ENCODE results near the gene MYRFL. TPM values are rescaled to one million over a fixed set of nuclear protein-coding genes. Genes with fewer than 3 reads are reported as not detected.

MYRFL gene
- total RNA-seq, 4 donors from 2014 or later = 1.5 TPM; not detected in 3

- intact Hi-C loops (cut with DNase I; ENCODE audit: low total_unique reads) = no loop called here
- Histone ChIP-seq H3K27ac (no peak overlapping the region), H3K27me3 (no peaks in the 10 kb centered on the region), H3K4me1 (no peaks in the 10 kb centered on the region), H3K4me3 (no peak overlapping the region), H3K36me3 (no peaks in the 10 kb centered on the region), H3K9me3 (no peaks in the 10 kb centered on the region)
- TF ChIP-seq POLR2A (IDR thresholded peaks at IDR 0.05) (no peak), CTCF (IDR thresholded peaks at IDR 0.05) (no peak)
- DNase-seq = no peak
These were observed 50.4 kb downstream of the MYRFL start for GRCh38 chr12:69875416-69875935.

GRCh38 chr12:69879007-69879960, 54.3 kb downstream of the MYRFL start:
- intact Hi-C loops (cut with DNase I; ENCODE audit: low total_unique reads) = no loop called here
- Histone ChIP-seq H3K4me1 (no peaks in the 10 kb centered on the region), H3K27ac (no peak overlapping the region), H3K27me3 (no peaks in the 10 kb centered on the region), H3K4me3 (no peak overlapping the region), H3K36me3 (no peaks in the 10 kb centered on the region), H3K9me3 (no peaks in the 10 kb centered on the region)
- TF ChIP-seq POLR2A (IDR thresholded peaks at IDR 0.05) (no peak), CTCF (IDR thresholded peaks at IDR 0.05) (peak; percentile 67 to 77 (median 76))
- peak; percentile 57 to 62 for DNase-seq

- no peaks in the 10 kb centered on the region for H3K9me3 ChIP-seq
- no peak for DNase-seq
- H3K4me1 ChIP-seq = no peaks in the 10 kb centered on the region
- no peak for TF ChIP-seq CTCF (IDR thresholded peaks at IDR 0.05)
- no peak for TF ChIP-seq POLR2A (IDR thresholded peaks at IDR 0.05)
- no peak overlapping the region for H3K4me3 ChIP-seq
- no peak overlapping the region for H3K27ac ChIP-seq
- no peaks in the 10 kb centered on the region for H3K36me3 ChIP-seq
- intact Hi-C loops (cut with DNase I; ENCODE audit: low total_unique reads) = no loop called here
- no peaks in the 10 kb centered on the region for H3K27me3 ChIP-seq
These were observed 55.5 kb downstream of the MYRFL start for GRCh38 chr12:69880571-69880970.

GRCh38 chr12:69881771-69882170, 56.7 kb downstream of the MYRFL start:
- no peaks in the 10 kb centered on the region for H3K4me1 ChIP-seq
- TF ChIP-seq POLR2A (IDR thresholded peaks at IDR 0.05) (no peak), CTCF (IDR thresholded peaks at IDR 0.05) (no peak)
- H3K36me3 ChIP-seq = no peaks in the 10 kb centered on the region
- no peaks in the 10 kb centered on the region for H3K9me3 ChIP-seq
- intact Hi-C loops (cut with DNase I; ENCODE audit: low total_unique reads) = no loop called here
- no peak for DNase-seq
- H3K27me3 ChIP-seq = no peaks in the 10 kb centered on the region
- H3K27ac ChIP-seq = no peak overlapping the region
- H3K4me3 ChIP-seq = no peak overlapping the region

GRCh38 chr12:69884386-69884785, 59.4 kb downstream of the MYRFL start:
- DNase-seq = no peak
- Histone ChIP-seq H3K4me1 (no peaks in the 10 kb centered on the region), H3K4me3 (no peak overlapping the region), H3K36me3 (no peaks in the 10 kb centered on the region), H3K27ac (no peak overlapping the region), H3K9me3 (no peaks in the 10 kb centered on the region), H3K27me3 (no peaks in the 10 kb centered on the region)
- no peak for TF ChIP-seq POLR2A (IDR thresholded peaks at IDR 0.05)
- TF ChIP-seq CTCF (IDR thresholded peaks at IDR 0.05) = no peak
- intact Hi-C loops (cut with DNase I; ENCODE audit: low total_unique reads) = no loop called here
